B cell (primary cell): ENCODE data around the gene CALCOCO1. TPM values are rescaled to one million over a fixed set of nuclear protein-coding genes. Genes with fewer than 3 reads are reported as not detected.

Source experiments
- ATAC-seq: fragments of 200-7000 bp; cut with Tn5 transposase; one replicate; pipeline ENCODE4 v1.10.0; 2021; ENCODE audit warnings: low read depth, mild to moderate bottlenecking, moderate number of reproducible peaks, moderate library complexity
- CTCF ChIA-PET: fragments of 350-600 bp; sonication (Branson Sonifier 250); formaldehyde crosslinking; loops from one replicate; lab custom pipeline; 2021; ENCODE audit warnings: antibody characterized with exemption, inconsistent platforms; lab: Charles Lee
- POLR2A ChIA-PET: fragments of 350-600 bp; sonication (Branson Sonifier 250); formaldehyde crosslinking; loops from one replicate; lab custom pipeline; 2021; ENCODE audit warnings: antibody characterized with exemption; lab: Charles Lee
- DNase-seq: peaks from one replicate; pipeline ENCODE4 v3.0.0; 2013
- H2AFZ ChIP-seq: 2 replicates; pipeline ENCODE4 v1.6.1; 2012; ENCODE audit warnings: mild to moderate bottlenecking, low read depth, low read length; ENCODE audit not compliant: insufficient read depth, poor library complexity, severe bottlenecking
- H3K27ac ChIP-seq, 2 donors: 1 replicate in 1 of 2; 2 replicates in 1 of 2; pipeline ENCODE4 v1.5.1; 2012 to 2013; ENCODE audit warnings: low read length in 2 of 2, mild to moderate bottlenecking in 2 of 2, moderate library complexity in 1 of 2
- H3K27me3 ChIP-seq, 4 experiments: fragments of 200-600 bp in 1 of 4; sonication (generic) in 1 of 4; replicated peaks in 1 of 4; 1 replicate in 2 of 4; 2 replicates in 2 of 4; pipeline versions ENCODE4 v1.6.1 to v1.7.0; 2013 to 2016; ENCODE audit warnings: low read length in 3 of 4, mild to moderate bottlenecking in 2 of 4, mixed read lengths in 1 of 4, moderate library complexity in 1 of 4; ENCODE audit not compliant: insufficient read depth in 4 of 4, control insufficient read depth in 3 of 4; ENCODE audit errors: control extremely low read depth in 1 of 4
- H3K36me3 ChIP-seq, 2 experiments: replicated peaks in 1 of 2; 1 replicate in 1 of 2; 2 replicates in 1 of 2; pipeline versions ENCODE4 v1.6.1 to v1.7.1; 2013; ENCODE audit warnings: low read length in 1 of 2; ENCODE audit not compliant: insufficient read depth in 2 of 2, control insufficient read depth in 1 of 2; ENCODE audit errors: control extremely low read depth in 1 of 2, extremely low read depth in 1 of 2
- H3K4me1 ChIP-seq, 2 donors: fragments of 200-600 bp in 1 of 2; sonication (generic) in 1 of 2; 1 replicate in 1 of 2; 2 replicates in 1 of 2; pipeline versions ENCODE4 v1.5.1 to v1.6.1; 2013 to 2017; ENCODE audit warnings: low read length in 2 of 2; ENCODE audit not compliant: control insufficient read depth in 2 of 2, insufficient read depth in 2 of 2
- H3K4me2 ChIP-seq: replicated peaks from 2 replicates; pipeline ENCODE3; 2012; ENCODE audit warnings: mild to moderate bottlenecking, low read depth, low read length; ENCODE audit not compliant: poor library complexity, severe bottlenecking
- H3K4me3 ChIP-seq, 5 experiments: fragments of 200-600 bp in 1 of 5; sonication (generic) in 1 of 5; 1 replicate in 3 of 5; 2 replicates in 2 of 5; pipeline versions ENCODE4 v1.5.1 to v1.7.0; 2011 to 2016; ENCODE audit warnings: low read length in 4 of 5, mild to moderate bottlenecking in 4 of 5, low read depth in 2 of 5, control low read depth in 1 of 5, moderate library complexity in 1 of 5; ENCODE audit not compliant: insufficient read depth in 1 of 5; ENCODE audit errors: control extremely low read depth in 1 of 5, extremely low read depth in 1 of 5
- H3K79me2 ChIP-seq: fragments of 200-600 bp; sonication (generic); one replicate; pipeline ENCODE4 v1.6.0; 2016; ENCODE audit warnings: low read length; ENCODE audit not compliant: control insufficient read depth, insufficient read depth
- H3K9ac ChIP-seq: fragments of 200-600 bp; sonication (generic); 2 replicates; pipeline ENCODE4 v1.6.1; 2017; ENCODE audit warnings: mild to moderate bottlenecking, low read length, moderate library complexity
- H3K9me3 ChIP-seq, 3 donors: one replicate each; pipeline versions ENCODE4 v1.6.1 to v1.7.1; 2013; ENCODE audit warnings: low read length in 2 of 3; ENCODE audit not compliant: control insufficient read depth in 2 of 3, insufficient read depth in 1 of 3; ENCODE audit errors: control extremely low read depth in 1 of 3
- H4K20me1 ChIP-seq: 2 replicates; pipeline ENCODE4 v1.6.0; 2012; ENCODE audit warnings: mild to moderate bottlenecking, low read length; ENCODE audit not compliant: insufficient read depth, control insufficient read depth, poor library complexity, severe bottlenecking
- H3K27ac Mint-ChIP-seq: one replicate; pipeline ENCODE4 v1.8.0; 2021; ENCODE audit warnings: mixed read lengths
- H3K27me3 Mint-ChIP-seq: one replicate; pipeline ENCODE4 v1.8.0; 2021; ENCODE audit warnings: mixed read lengths
- H3K4me1 Mint-ChIP-seq: one replicate; pipeline ENCODE4 v1.8.0; 2021; ENCODE audit warnings: mixed read lengths
- H3K4me3 Mint-ChIP-seq: one replicate; pipeline ENCODE4 v1.8.0; 2021; ENCODE audit warnings: mixed read lengths
- H3K9me3 Mint-ChIP-seq: one replicate; pipeline ENCODE4 v1.8.0; 2022; ENCODE audit warnings: mixed read lengths; ENCODE audit not compliant: insufficient read depth
- EZH2 ChIP-seq: IDR thresholded peaks from 2 replicates; pipeline ENCODE4 v1.6.1; 2012; ENCODE audit warnings: borderline replicate concordance, low read depth, mild to moderate bottlenecking, moderate library complexity, low read length; ENCODE audit not compliant: insufficient read depth, poor library complexity, severe bottlenecking
- WGBS: methylation state at CpG from one replicate; pipeline ENCODE4 v1.1.5; 2013; ENCODE audit warnings: missing lambda C conversion rate; ENCODE audit not compliant: insufficient coverage; 5-methylcytosine and 5-hydroxymethylcytosine counted together
- intact Hi-C: fragments of 100-400 bp; cut with micrococcal nuclease; formaldehyde crosslinking; loops from one replicate; pipeline ENCODE4 v1.10.0; 2022
- polyA plus RNA-seq: library from polyadenylated mRNA; depleted of rRNA; stranded (reverse); fragments of >200 nt; gene quantifications from 2 replicates; pipeline ENCODE4 v1.2.3, GENCODE V29; 2012
- total RNA-seq, 2 donors: library from RNA; stranded (reverse); fragments of 120-200 nt in 1 of 2; gene quantifications; 1 replicate in 1 of 2; 2 replicates in 1 of 2; pipeline versions ENCODE4 v1.2.3 to v1.2.4, GENCODE V29; 2013 to 2022
- TF ChIP-seq, protein P1 (sequence below): fragments of 200-600 bp; IDR thresholded peaks from one replicate; pipeline ENCODE4 v1.8.0; 2022; ENCODE audit warnings: antibody characterized with exemption, mild to moderate bottlenecking

The CALCOCO1 gene
- total and polyA plus RNA-seq, 2 donors (not counting 1 experiment from before 2014, with no cell fraction given): 169 to 179 TPM

DNA sequence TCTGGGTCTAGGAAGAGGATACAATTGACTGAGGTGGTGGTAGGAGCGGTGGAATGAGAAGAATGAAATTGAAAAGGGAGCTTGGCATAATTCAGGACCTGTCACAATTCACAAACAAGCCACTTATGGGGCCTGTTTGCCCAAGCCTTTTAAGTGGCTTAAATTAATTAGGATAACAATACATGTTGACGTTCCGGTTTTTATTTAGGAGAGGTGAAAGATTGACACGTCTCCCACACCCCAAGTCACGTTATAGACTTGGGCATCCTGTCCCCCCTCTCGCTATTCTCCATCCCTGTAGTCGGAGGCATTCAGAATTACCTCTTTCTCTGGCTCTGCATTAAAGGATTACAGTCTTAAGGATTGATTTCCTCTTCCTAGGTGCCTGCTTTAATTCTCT is 954 bp upstream of the CALCOCO1 start:
- H3K9ac ChIP-seq: peak overlapping the region; percentile 71

DNA sequence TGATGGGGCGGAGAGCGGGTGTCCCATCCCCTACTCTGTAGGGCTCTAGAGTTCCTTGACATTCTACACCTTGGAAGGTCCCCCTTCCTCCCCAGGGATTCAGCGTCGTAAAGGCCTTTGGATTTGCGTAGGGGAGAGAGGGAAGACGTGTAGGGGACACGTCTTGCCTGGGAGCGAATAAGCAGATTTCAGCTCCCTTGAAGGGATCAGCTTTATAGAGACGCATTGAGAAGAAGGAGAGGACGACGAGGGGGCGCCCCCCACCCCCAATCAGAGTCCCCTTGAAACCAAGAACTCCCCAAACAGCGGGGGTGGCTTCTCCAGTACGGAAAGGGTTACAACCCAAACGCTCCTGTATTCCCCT is 324 bp downstream of the CALCOCO1 start:
- intact Hi-C loops: loop anchor here (1.0 to 10.0 kb wide), 9 partner anchors 20 to 632 kb away; partner anchors contain the start of genes ATF7, CBX5, CISTR and HNRNPA1
- POLR2A ChIA-PET: interaction anchor here (0.5 to 0.6 kb wide), 2 partner anchors 257 to 620 kb away, joined by 3 read pairs; no protein-coding TSS in a partner anchor
- peak overlapping the region; percentile 82 for H3K27ac Mint-ChIP-seq

More for the DNA sequence above, 954 bp upstream of the CALCOCO1 start:
- POLR2A ChIA-PET: interaction anchor here (0.6 kb wide), 1 partner anchor 13 kb away, joined by 6 read pairs; no protein-coding TSS in a partner anchor
- Histone ChIP-seq H4K20me1 (peaks cover 12% of the 10 kb centered on the region), H3K36me3 (peaks cover 2 to 23% of the 10 kb centered on the region in 2 experiments), H3K4me3 (peak overlapping the region in 3 of 5 experiments; percentile 81 to 88 (median 85)), H3K4me1 (peaks cover 13 to 21% of the 10 kb centered on the region in 2 donors), H3K4me2 (peak overlapping the region; percentile 80), H3K27me3 (no peaks in the 10 kb centered on the region), H3K27ac (peak overlapping the region; percentile 60 to 61), H3K9me3 (peaks cover 0 to 1% (median 0%) of the 10 kb centered on the region in 3 donors), H3K79me2 (peaks cover 19% of the 10 kb centered on the region), H2AFZ (peak overlapping the region; percentile 86)
- DNase-seq (no peak), ATAC-seq (no peak)
- H3K27me3 Mint-ChIP-seq: peaks cover 17% of the 10 kb centered on the region
- peak overlapping the region; percentile 91 for H3K4me3 Mint-ChIP-seq
- H3K4me1 Mint-ChIP-seq: peaks cover 22% of the 10 kb centered on the region
- intact Hi-C loops: loop anchor here (5.0 to 10.0 kb wide), 2 partner anchors 276 to 487 kb away; partner anchors contain the start of gene PCBP2
- no peak for TF ChIP-seq EZH2
- TF ChIP-seq, protein P1, sequence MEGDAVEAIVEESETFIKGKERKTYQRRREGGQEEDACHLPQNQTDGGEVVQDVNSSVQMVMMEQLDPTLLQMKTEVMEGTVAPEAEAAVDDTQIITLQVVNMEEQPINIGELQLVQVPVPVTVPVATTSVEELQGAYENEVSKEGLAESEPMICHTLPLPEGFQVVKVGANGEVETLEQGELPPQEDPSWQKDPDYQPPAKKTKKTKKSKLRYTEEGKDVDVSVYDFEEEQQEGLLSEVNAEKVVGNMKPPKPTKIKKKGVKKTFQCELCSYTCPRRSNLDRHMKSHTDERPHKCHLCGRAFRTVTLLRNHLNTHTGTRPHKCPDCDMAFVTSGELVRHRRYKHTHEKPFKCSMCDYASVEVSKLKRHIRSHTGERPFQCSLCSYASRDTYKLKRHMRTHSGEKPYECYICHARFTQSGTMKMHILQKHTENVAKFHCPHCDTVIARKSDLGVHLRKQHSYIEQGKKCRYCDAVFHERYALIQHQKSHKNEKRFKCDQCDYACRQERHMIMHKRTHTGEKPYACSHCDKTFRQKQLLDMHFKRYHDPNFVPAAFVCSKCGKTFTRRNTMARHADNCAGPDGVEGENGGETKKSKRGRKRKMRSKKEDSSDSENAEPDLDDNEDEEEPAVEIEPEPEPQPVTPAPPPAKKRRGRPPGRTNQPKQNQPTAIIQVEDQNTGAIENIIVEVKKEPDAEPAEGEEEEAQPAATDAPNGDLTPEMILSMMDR: no peak
- CTCF ChIA-PET: interaction anchor here (0.6 to 17.5 kb wide), 8 partner anchors 17 to 64 kb away, joined by 3 to 254 read pairs (median 4); partner anchors contain the start of gene CISTR
- WGBS: no CpG with 5 or more reads among the region's 7 CpGs
- H3K9me3 Mint-ChIP-seq: no peaks in the 10 kb centered on the region
- H3K27ac Mint-ChIP-seq: peak overlapping the region; percentile 82

More for the DNA sequence above, 324 bp downstream of the CALCOCO1 start:
- CTCF ChIA-PET: interaction anchor here (1.2 to 17.5 kb wide), 5 partner anchors 11 to 30 kb away, joined by 4 to 254 read pairs (median 8); partner anchors contain the start of gene CISTR
- Histone ChIP-seq H3K4me3 (peak overlapping the region; percentile 51 to 96 (median 85)), H4K20me1 (peaks cover 12% of the 10 kb centered on the region), H3K27ac (peak overlapping the region in 1 of 2 donors; percentile 53), H3K36me3 (peaks cover 2 to 35% of the 10 kb centered on the region in 2 experiments), H3K4me1 (peaks cover 13 to 21% of the 10 kb centered on the region in 2 donors), H3K9me3 (no peaks in the 10 kb centered on the region), H3K79me2 (peaks cover 19% of the 10 kb centered on the region), H3K9ac (peak overlapping the region; percentile 71), H3K27me3 (no peaks in the 10 kb centered on the region), H3K4me2 (peak overlapping the region; percentile 80), H2AFZ (peak overlapping the region; percentile 86)
- TF ChIP-seq, protein P1: no peak
- TF ChIP-seq EZH2: no peak
- Mint-ChIP-seq H3K4me3 (peak overlapping the region; percentile 91), H3K4me1 (peaks cover 22% of the 10 kb centered on the region), H3K27me3 (peaks cover 7% of the 10 kb centered on the region), H3K9me3 (no peaks in the 10 kb centered on the region)
- 0% methylated on average over 6 of the region's 15 CpGs for WGBS
- ATAC-seq (no peak), DNase-seq (no peak)
